Endothelial cell of umbilical vein (primary cell): Measurements from ENCODE around the gene JTB. TPM values are rescaled to one million over a fixed set of nuclear protein-coding genes. Genes with fewer than 3 reads are reported as not detected.

Experiments used
- BruUV-seq: library from RNA; stranded (reverse); fragments of 400-500 nt; replicated peaks from 2 replicates; lab custom pipeline; 2021; lab: Mats Ljungman, UMichigan
- CTCF ChIA-PET: fragments of 300-600, 350-600 bp; sonication (Branson Sonifier 250); formaldehyde crosslinking; loops from one replicate; lab custom pipeline; 2021; ENCODE audit warnings: antibody characterized with exemption, inconsistent platforms; lab: Charles Lee
- POLR2A ChIA-PET: fragments of 300-600, 350-600 bp; sonication (Branson Sonifier 250); formaldehyde crosslinking; loops from one replicate; lab custom pipeline; 2021; ENCODE audit warnings: antibody characterized with exemption, inconsistent platforms; lab: Charles Lee
- DNase-seq: peaks from one replicate; pipeline ENCODE4 v3.0.0-alpha.2; 2011; ENCODE audit warnings: low read depth, low spot score
- FAIRE-seq: peaks from 2 replicates; lab custom pipeline; 2011; peaks lifted over from hg19 to GRCh38; lab: Jason Lieb, UNC
- H2AFZ ChIP-seq: 2 replicates; pipeline ENCODE4 v1.6.0; 2012; ENCODE audit warnings: low read depth, low read length, control low read depth, inconsistent platforms
- H3K27ac ChIP-seq: 2 replicates; pipeline ENCODE4 v1.5.1; 2011; ENCODE audit warnings: low read depth, mild to moderate bottlenecking, control low read depth, low read length, moderate library complexity; ENCODE audit not compliant: insufficient read depth
- H3K27me3 ChIP-seq, 2 experiments: 2 replicates each; pipeline versions ENCODE4 v1.6.0 to v1.6.1; 2011; ENCODE audit warnings: low read length in 2 of 2, mixed read lengths in 1 of 2; ENCODE audit not compliant: control insufficient read depth in 2 of 2, insufficient read depth in 2 of 2
- H3K36me3 ChIP-seq, 2 experiments: 2 replicates in 1 of 2; 3 replicates in 1 of 2; pipeline ENCODE4 v1.5.1; 2011; ENCODE audit warnings: low read length in 2 of 2, mild to moderate bottlenecking in 1 of 2, moderate library complexity in 1 of 2; ENCODE audit not compliant: control insufficient read depth in 2 of 2, insufficient read depth in 2 of 2; ENCODE audit errors: extremely low read depth in 1 of 2
- H3K4me1 ChIP-seq: 3 replicates; pipeline ENCODE4 v1.5.1; 2011; ENCODE audit warnings: mild to moderate bottlenecking, low read length; ENCODE audit not compliant: control insufficient read depth, insufficient read depth; ENCODE audit errors: extremely low read depth
- H3K4me2 ChIP-seq: 2 replicates; pipeline ENCODE4 v1.6.1; 2011; ENCODE audit warnings: low read length, control low read depth, mixed read lengths; ENCODE audit not compliant: insufficient read depth
- H3K4me3 ChIP-seq, 3 experiments: fragments of 200-600 bp in 1 of 3; sonication (generic), shearing (Covaris generic) in 1 of 3; replicated peaks in 1 of 3; 2 replicates each; pipeline ENCODE4 v1.5.1; 2011 to 2016; ENCODE audit warnings: control low read depth in 3 of 3, low read length in 3 of 3, mild to moderate bottlenecking in 2 of 3, inconsistent platforms in 1 of 3, low read depth in 1 of 3, moderate library complexity in 1 of 3; ENCODE audit not compliant: insufficient read depth in 1 of 3
- H3K79me2 ChIP-seq: 2 replicates; pipeline ENCODE4 v1.6.0; 2012; ENCODE audit warnings: low read length, inconsistent platforms; ENCODE audit not compliant: control insufficient read depth, insufficient read depth
- H3K9ac ChIP-seq: replicated peaks from 2 replicates; pipeline ENCODE3; 2011; ENCODE audit warnings: low read length, control low read depth; ENCODE audit not compliant: insufficient read depth; ENCODE audit errors: extremely low read depth
- H3K9me1 ChIP-seq: replicated peaks from 3 replicates; pipeline ENCODE4 v1.6.0; 2011; ENCODE audit warnings: mild to moderate bottlenecking, low read length; ENCODE audit not compliant: control insufficient read depth, insufficient read depth; ENCODE audit errors: extremely low read depth
- H3K9me3 ChIP-seq: replicated peaks from 2 replicates; pipeline ENCODE4 v1.5.1; 2012; ENCODE audit warnings: low read length, inconsistent platforms; ENCODE audit not compliant: control insufficient read depth, insufficient read depth
- H4K20me1 ChIP-seq: replicated peaks from 2 replicates; pipeline ENCODE3; 2011; ENCODE audit warnings: mild to moderate bottlenecking, low read length; ENCODE audit not compliant: control insufficient read depth, insufficient read depth; ENCODE audit errors: extremely low read depth
- CTCF ChIP-seq, 2 donors: IDR thresholded peaks; 1 replicate in 1 of 2; 2 replicates in 1 of 2; pipeline ENCODE4 v1.5.1; 2011; ENCODE audit warnings: low read length in 2 of 2, mild to moderate bottlenecking in 2 of 2, moderate library complexity in 2 of 2, control low read depth in 1 of 2, inconsistent platforms in 1 of 2, low read depth in 1 of 2; ENCODE audit not compliant: insufficient read depth in 1 of 2; ENCODE audit errors: extremely low read depth in 1 of 2
- EZH2 ChIP-seq: IDR thresholded peaks from 2 replicates; pipeline ENCODE4 v1.6.1; 2012; ENCODE audit warnings: borderline replicate concordance, low read depth, mild to moderate bottlenecking, moderate library complexity, low read length, inconsistent platforms; ENCODE audit not compliant: severe bottlenecking
- FOS ChIP-seq: IDR thresholded peaks from 2 replicates; pipeline ENCODE4 v1.6.1; 2011; ENCODE audit warnings: mild to moderate bottlenecking, low read length, moderate library complexity, borderline replicate concordance; ENCODE audit not compliant: insufficient read depth
- GATA2 ChIP-seq: IDR thresholded peaks from 2 replicates; pipeline ENCODE4 v1.7.0; 2011; ENCODE audit warnings: low read depth, mild to moderate bottlenecking, moderate library complexity, mixed read lengths, low read length; ENCODE audit not compliant: insufficient read length, insufficient read depth
- JUN ChIP-seq: IDR thresholded peaks from 2 replicates; pipeline ENCODE4 v1.6.1; 2011; ENCODE audit warnings: borderline replicate concordance, low read depth; ENCODE audit not compliant: insufficient read length, insufficient read depth
- MYC ChIP-seq: IDR thresholded peaks from one replicate; pipeline ENCODE4 v1.6.1; 2011; ENCODE audit warnings: mild to moderate bottlenecking, low read depth, low read length
- POLR2A ChIP-seq: IDR thresholded peaks from 2 replicates; pipeline ENCODE4 v1.6.1; 2012; ENCODE audit warnings: low read depth, mild to moderate bottlenecking, control low read depth, low read length
- POLR2AphosphoS5 ChIP-seq: IDR thresholded peaks from 2 replicates; pipeline ENCODE4 v1.6.1; 2012; ENCODE audit warnings: low read depth, mild to moderate bottlenecking, control low read depth, low read length, moderate library complexity; ENCODE audit not compliant: insufficient read depth
- dilution Hi-C: fragments of 300-500 bp; cut with MboI; formaldehyde crosslinking; loops from one replicate; pipeline ENCODE4 v1.15.0; 2019; ENCODE audit warnings: low sequenced_read_pairs; ENCODE audit not compliant: extremely low pct_ligation_motif_present
- intact Hi-C: fragments of 100-400 bp; cut with micrococcal nuclease; formaldehyde crosslinking; loops from one replicate; pipeline ENCODE4 v1.10.0; 2022
- polyA plus RNA-seq, 4 experiments: library from polyadenylated mRNA; depleted of rRNA in 3 of 4; stranded (reverse) in 3 of 4; unstranded in 1 of 4; fragments of >200 nt; gene quantifications; 2 replicates each; pipeline versions ENCODE4 v1.2.1 to v1.2.3, GENCODE V29; 2011 to 2012; ENCODE audit warnings: missing spikeins in 1 of 4
- total RNA-seq: library from RNA; stranded (reverse); gene quantifications from 2 replicates; pipeline ENCODE4 v1.2.3, GENCODE V29; 2021
- TF ChIP-seq, protein P1 (sequence below): IDR thresholded peaks from 2 replicates; pipeline ENCODE4 v1.6.1; 2011; ENCODE audit not compliant: insufficient read depth, insufficient read length

Gene JTB
- total and polyA plus RNA-seq, 2 donors (not counting 3 experiments of a cell fraction or from before 2014, with no cell fraction given): 90.2 to 149 TPM

- ChIA-PET POLR2A (interaction anchor here (0.7 to 1.3 kb wide), 5 partner anchors 13 to 44 kb away, joined by 3 to 5 read pairs (median 4); partner anchors contain the start of genes GATAD2B and SLC39A1), CTCF (interaction anchor here (0.7 to 5.3 kb wide), 23 partner anchors 8 to 162 kb away, joined by 3 to 65 read pairs (median 8); partner anchors contain the start of genes CREB3L4, CRTC2, GATAD2B and JTB)
- Histone ChIP-seq H3K4me2 (peak overlapping the region; percentile 73), H2AFZ (peak overlapping the region; percentile 5), H3K4me3 (peak overlapping the region; percentile 42 to 88 (median 73)), H3K27ac (peak overlapping the region; percentile 63), H3K36me3 (peaks cover 2 to 34% of the 10 kb centered on the region in 2 experiments), H4K20me1 (no peaks in the 10 kb centered on the region), H3K9me3 (no peaks in the 10 kb centered on the region), H3K79me2 (peaks cover 16% of the 10 kb centered on the region), H3K4me1 (peaks cover 9% of the 10 kb centered on the region), H3K9ac (peak overlapping the region; percentile 84), H3K9me1 (no peaks in the 10 kb centered on the region), H3K27me3 (no peaks in the 10 kb centered on the region)
- dilution Hi-C loops: no loop called here
- TF ChIP-seq FOS (no peak), POLR2A (peak; percentile 69), MYC (peak; percentile 6), EZH2 (no peak), JUN (no peak), GATA2 (no peak), POLR2AphosphoS5 (peak; percentile 57), CTCF (IDR thresholded peaks at IDR 0.05; ENCODE audit: extremely low read depth in 1 of 2, insufficient read depth in 1 of 2, low read depth in 1 of 2, low read length in 2 of 2) (no peak)
- TF ChIP-seq, protein P1, sequence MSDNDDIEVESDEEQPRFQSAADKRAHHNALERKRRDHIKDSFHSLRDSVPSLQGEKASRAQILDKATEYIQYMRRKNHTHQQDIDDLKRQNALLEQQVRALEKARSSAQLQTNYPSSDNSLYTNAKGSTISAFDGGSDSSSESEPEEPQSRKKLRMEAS: peak; percentile 26
- TSS peak; percentile 56 for BruUV-seq
- FAIRE-seq (peak; percentile 82), DNase-seq (peak; percentile 77)
- intact Hi-C loops: loop anchor here (1.0 to 2.0 kb wide), 9 partner anchors 12 to 269 kb away; partner anchors contain the start of genes CRTC2, RAB13 and SLC39A1
Observed at GRCh38 chr1:153945795-153946621, 31.5 kb downstream of the JTB start.
